K562 (cell line): ENCODE data around the gene TGFB2. TPM values are rescaled to one million over a fixed set of nuclear protein-coding genes. Genes with fewer than 3 reads are reported as not detected.

ENCODE experiments used
- COPS2 ChIP-seq: fragments of 450-650 bp; conservative IDR thresholded peaks from 2 replicates; pipeline ENCODE4 v1.6.1; 2016; ENCODE audit warnings: mild to moderate bottlenecking, moderate library complexity
- HINFP ChIP-seq: fragments of 450-650 bp; conservative IDR thresholded peaks from 2 replicates; pipeline ENCODE4 v1.6.1; 2016; ENCODE audit warnings: missing genetic modification characterization, low read depth, mild to moderate bottlenecking, control low read depth, missing compliant biosample characterization
- NCOR1 ChIP-seq: fragments of 450-650 bp; IDR thresholded peaks from 2 replicates; pipeline ENCODE4 v1.6.1; 2016; ENCODE audit warnings: mild to moderate bottlenecking, moderate library complexity
- NR4A1 ChIP-seq, 2 experiments: fragments of 250-450 bp in 1 of 2; fragments of 450-650 bp in 1 of 2; sonication (Bioruptor Pico) in 1 of 2; IDR thresholded peaks; 2 replicates each; pipeline versions ENCODE4 v1.4.0 to v1.6.1; 2016 to 2020; ENCODE audit warnings: mild to moderate bottlenecking in 2 of 2, missing compliant biosample characterization in 1 of 2, missing genetic modification characterization in 1 of 2, moderate library complexity in 1 of 2
- PML ChIP-seq: IDR thresholded peaks from 2 replicates; pipeline ENCODE4 v1.6.1; 2012; ENCODE audit warnings: low read length, inconsistent platforms
- RBM17 ChIP-seq: fragments of 200-400 bp; formaldehyde crosslinking; IDR thresholded peaks from 2 replicates; pipeline ENCODE4 v1.6.1; 2017; ENCODE audit warnings: low read depth, mild to moderate bottlenecking, low read length, borderline replicate concordance
- polyA plus RNA-seq, 8 experiments: library from polyadenylated mRNA; depleted of rRNA in 4 of 8; stranded (reverse) in 5 of 8; unstranded in 3 of 8; fragments of >200 nt; fragmentation: Nextera tagmentation in 2 of 8; fragmentation: Illumina TruSeq in 1 of 8; extraction: Ambion mirVana in 2 of 8; extraction: Trizol in 1 of 8; gene quantifications; 2 replicates each; pipeline versions ENCODE4 v1.2.1 to v1.2.3, GENCODE V29; 2011 to 2014; ENCODE audit warnings: inconsistent platforms in 1 of 8, missing spikeins in 1 of 8
- total RNA-seq, 7 experiments: library from RNA; depleted of rRNA in 6 of 7; stranded (reverse); fragments of >200 nt in 6 of 7; fragmentation: Illumina TruSeq in 2 of 7; extraction: Trizol in 2 of 7; gene quantifications; 2 replicates each; pipeline versions ENCODE4 v1.2.1 to v1.2.3, GENCODE V29; 2011 to 2021; ENCODE audit warnings: low replicate concordance in 1 of 7
- TF ChIP-seq, protein P1 (sequence below): sonication (generic); IDR thresholded peaks from 2 replicates; pipeline ENCODE4 v1.6.1; 2016
- TF ChIP-seq, protein P2 (sequence below): fragments of 450-650 bp; IDR thresholded peaks from 2 replicates; pipeline ENCODE4 v1.6.1; 2014; ENCODE audit warnings: low read depth, mild to moderate bottlenecking, moderate library complexity, borderline replicate concordance

Gene TGFB2
- total and polyA plus RNA-seq, 9 of the 15 experiments (the other 6 are each of a cell fraction or from before 2014, with no cell fraction given) = 0.03 to 0.41 (median 0.11) TPM; not detected in 3

- TF ChIP-seq HINFP (tag) (no peak), PML (no peak), NR4A1 (CRISPR knock-in tag; IDR thresholded peaks at IDR 0.05) (no peak), NR4A1 (tag; IDR thresholded peaks at IDR 0.05) (no peak), COPS2 (no peak), RBM17 (no peak), NCOR1 (no peak)
- TF ChIP-seq, protein P1, sequence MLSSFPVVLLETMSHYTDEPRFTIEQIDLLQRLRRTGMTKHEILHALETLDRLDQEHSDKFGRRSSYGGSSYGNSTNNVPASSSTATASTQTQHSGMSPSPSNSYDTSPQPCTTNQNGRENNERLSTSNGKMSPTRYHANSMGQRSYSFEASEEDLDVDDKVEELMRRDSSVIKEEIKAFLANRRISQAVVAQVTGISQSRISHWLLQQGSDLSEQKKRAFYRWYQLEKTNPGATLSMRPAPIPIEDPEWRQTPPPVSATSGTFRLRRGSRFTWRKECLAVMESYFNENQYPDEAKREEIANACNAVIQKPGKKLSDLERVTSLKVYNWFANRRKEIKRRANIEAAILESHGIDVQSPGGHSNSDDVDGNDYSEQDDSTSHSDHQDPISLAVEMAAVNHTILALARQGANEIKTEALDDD = no peak
- TF ChIP-seq, protein P2, sequence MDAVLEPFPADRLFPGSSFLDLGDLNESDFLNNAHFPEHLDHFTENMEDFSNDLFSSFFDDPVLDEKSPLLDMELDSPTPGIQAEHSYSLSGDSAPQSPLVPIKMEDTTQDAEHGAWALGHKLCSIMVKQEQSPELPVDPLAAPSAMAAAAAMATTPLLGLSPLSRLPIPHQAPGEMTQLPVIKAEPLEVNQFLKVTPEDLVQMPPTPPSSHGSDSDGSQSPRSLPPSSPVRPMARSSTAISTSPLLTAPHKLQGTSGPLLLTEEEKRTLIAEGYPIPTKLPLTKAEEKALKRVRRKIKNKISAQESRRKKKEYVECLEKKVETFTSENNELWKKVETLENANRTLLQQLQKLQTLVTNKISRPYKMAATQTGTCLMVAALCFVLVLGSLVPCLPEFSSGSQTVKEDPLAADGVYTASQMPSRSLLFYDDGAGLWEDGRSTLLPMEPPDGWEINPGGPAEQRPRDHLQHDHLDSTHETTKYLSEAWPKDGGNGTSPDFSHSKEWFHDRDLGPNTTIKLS = no peak
Observed at GRCh38 chr1:218401441-218401997, 56.4 kb downstream of the TGFB2 start (continued).
